SK-N-SH (cell line): ENCODE data around the gene GPR148. TPM values are rescaled to one million over a fixed set of nuclear protein-coding genes. Genes with fewer than 3 reads are reported as not detected.

Source experiments
- CTCF ChIA-PET: fragments of 300-600, 350-600 bp; formaldehyde crosslinking; extraction: SDS; loops from one replicate; lab custom pipeline; 2021; lab: Yijun Ruan, JAX
- POLR2A ChIA-PET: fragments of 350-600 bp; sonication (Branson Sonifier 250); formaldehyde crosslinking; extraction: SDS; loops from one replicate; lab custom pipeline; 2020; ENCODE audit warnings: antibody characterized with exemption, inconsistent platforms; lab: Yijun Ruan, JAX
- DNase-seq: peaks from one replicate; pipeline ENCODE4 v3.0.0; 2012
- H2AFZ ChIP-seq: fragments of 200-600 bp; sonication (generic); 2 replicates; pipeline ENCODE4 v1.8.1; 2016; ENCODE audit warnings: antibody characterized with exemption, mild to moderate bottlenecking, low read depth
- H3F3A ChIP-seq: fragments of 200-600 bp; sonication (generic); replicated peaks from 2 replicates; pipeline ENCODE3; 2016; ENCODE audit warnings: antibody characterized with exemption, mild to moderate bottlenecking; ENCODE audit not compliant: insufficient read depth
- H3K27ac ChIP-seq, 2 experiments: fragments of 200-500 bp in 1 of 2; fragments of 200-600 bp in 1 of 2; sonication (Bioruptor generic) in 1 of 2; sonication (generic), shearing (Covaris generic) in 1 of 2; 2 replicates each; pipeline versions ENCODE4 v1.5.1 to v1.6.1; 2014 to 2016; ENCODE audit warnings: low read depth in 2 of 2, inconsistent platforms in 1 of 2, low read length in 1 of 2, mild to moderate bottlenecking in 1 of 2, mixed read lengths in 1 of 2
- H3K27me3 ChIP-seq: fragments of 200-600 bp; sonication (generic), shearing (Covaris generic); 2 replicates; pipeline ENCODE4 v1.6.1; 2016; ENCODE audit warnings: mixed run types; ENCODE audit not compliant: insufficient read depth
- H3K36me3 ChIP-seq, 2 experiments: fragments of 200-500 bp in 1 of 2; fragments of 200-600 bp in 1 of 2; sonication (Bioruptor generic) in 1 of 2; sonication (generic) in 1 of 2; replicated peaks in 1 of 2; 2 replicates each; pipeline versions ENCODE3 to v1.5.1; 2014 to 2016; ENCODE audit warnings: low read length in 1 of 2, mild to moderate bottlenecking in 1 of 2; ENCODE audit not compliant: insufficient read depth in 2 of 2, control insufficient read depth in 1 of 2
- H3K4me1 ChIP-seq, 2 experiments: fragments of 200-500 bp in 1 of 2; fragments of 200-600 bp in 1 of 2; sonication (Bioruptor generic) in 1 of 2; sonication (generic), shearing (Covaris generic) in 1 of 2; 2 replicates each; pipeline versions ENCODE4 v1.5.1 to v1.6.1; 2014 to 2016; ENCODE audit warnings: low read depth in 1 of 2, low read length in 1 of 2, mixed run types in 1 of 2; ENCODE audit not compliant: insufficient read depth in 2 of 2, control insufficient read depth in 1 of 2
- H3K4me2 ChIP-seq: fragments of 200-600 bp; sonication (generic), shearing (Covaris generic); 2 replicates; pipeline ENCODE4 v1.6.1; 2017; ENCODE audit warnings: mixed run types
- H3K4me3 ChIP-seq, 2 experiments: fragments of 200-500 bp in 1 of 2; fragments of 200-600 bp in 1 of 2; sonication (Bioruptor generic) in 1 of 2; sonication (generic), shearing (Covaris generic) in 1 of 2; 2 replicates each; pipeline versions ENCODE4 v1.5.1 to v1.8.1; 2014 to 2016; ENCODE audit warnings: low read depth in 2 of 2, inconsistent platforms in 1 of 2, low read length in 1 of 2, mild to moderate bottlenecking in 1 of 2, mixed read lengths in 1 of 2, moderate library complexity in 1 of 2
- H3K79me2 ChIP-seq: fragments of 200-600 bp; sonication (generic); 2 replicates; pipeline ENCODE4 v1.8.1; 2017; ENCODE audit warnings: mild to moderate bottlenecking; ENCODE audit not compliant: insufficient read depth
- H3K9ac ChIP-seq: fragments of 200-600 bp; sonication (generic); 2 replicates; pipeline ENCODE4 v1.6.1; 2017; ENCODE audit warnings: mixed run types
- H3K9me2 ChIP-seq: fragments of 200-600 bp; sonication (generic); 2 replicates; pipeline ENCODE4 v1.6.1; 2017; ENCODE audit warnings: mixed run types
- H3K9me3 ChIP-seq: fragments of 200-600 bp; sonication (generic); 2 replicates; pipeline ENCODE4 v1.6.1; 2017; ENCODE audit warnings: mixed run types, mild to moderate bottlenecking, moderate library complexity
- H4K20me1 ChIP-seq: fragments of 200-600 bp; sonication (generic); 2 replicates; pipeline ENCODE4 v1.6.1; 2017; ENCODE audit warnings: mild to moderate bottlenecking, mixed run types; ENCODE audit not compliant: insufficient read depth
- CHD2 ChIP-seq: fragments of 150-350 bp; IDR thresholded peaks from 2 replicates; pipeline ENCODE4 v1.6.1; 2018; ENCODE audit warnings: low read length; ENCODE audit not compliant: partially characterized antibody
- FOXJ3 ChIP-seq: sonication (generic); formaldehyde crosslinking; IDR thresholded peaks from 2 replicates; pipeline ENCODE4 v1.5.1; 2020; ENCODE audit warnings: mild to moderate bottlenecking, missing genetic modification reagents
- MEF2A ChIP-seq: IDR thresholded peaks from 2 replicates; pipeline ENCODE4 v1.4.0; 2012; ENCODE audit warnings: low read depth, borderline replicate concordance
- NFIC ChIP-seq: IDR thresholded peaks from 2 replicates; pipeline ENCODE4 v1.4.0; 2012; ENCODE audit warnings: borderline replicate concordance
- RAD21 ChIP-seq: IDR thresholded peaks from 2 replicates; pipeline ENCODE4 v1.6.1; 2012; ENCODE audit warnings: mild to moderate bottlenecking, low read length
- RCOR1 ChIP-seq: fragments of 150-350 bp; IDR thresholded peaks from 2 replicates; pipeline ENCODE4 v1.6.1; 2017; ENCODE audit warnings: antibody characterized with exemption, low read length
- RFX5 ChIP-seq: IDR thresholded peaks from 2 replicates; pipeline ENCODE4 v1.6.1; 2012; ENCODE audit warnings: mild to moderate bottlenecking, improper control_type of control experiment, low read length
- SMC3 ChIP-seq: IDR thresholded peaks from 2 replicates; pipeline ENCODE4 v1.6.1; 2012; ENCODE audit warnings: low read depth, low read length, improper control_type of control experiment
- TAF1 ChIP-seq: IDR thresholded peaks from 2 replicates; pipeline ENCODE4 v1.6.1; 2012; ENCODE audit warnings: low read depth, mild to moderate bottlenecking, low read length, moderate library complexity, borderline replicate concordance
- TCF12 ChIP-seq: IDR thresholded peaks from 2 replicates; pipeline ENCODE4 v1.4.0; 2012
- TEAD4 ChIP-seq: IDR thresholded peaks from 2 replicates; pipeline ENCODE4 v1.4.0; 2012; ENCODE audit warnings: mild to moderate bottlenecking, borderline replicate concordance; ENCODE audit not compliant: insufficient read depth
- WGBS: methylation state at CpG from one replicate; pipeline ENCODE4 v1.1.6; 2017; ENCODE audit warnings: low lambda C conversion rate; 5-methylcytosine and 5-hydroxymethylcytosine counted together
- polyA plus RNA-seq, 3 experiments: library from polyadenylated mRNA; depleted of rRNA; stranded (reverse); fragments of >200 nt; gene quantifications; 2 replicates each; pipeline ENCODE4 v1.2.3, GENCODE V29; 2012
- TF ChIP-seq, protein P1 (sequence below): fragments of 150-350 bp; IDR thresholded peaks from 2 replicates; pipeline ENCODE4 v1.6.1; 2017; ENCODE audit warnings: antibody characterized with exemption, low read length, low read depth, borderline replicate concordance
- TF ChIP-seq, protein P2 (sequence below): IDR thresholded peaks from 2 replicates; pipeline ENCODE4 v1.4.0; 2012; ENCODE audit warnings: low read depth
- TF ChIP-seq, protein P3 (sequence below): IDR thresholded peaks from 2 replicates; pipeline ENCODE4 v1.4.0; 2012; ENCODE audit warnings: low read depth, borderline replicate concordance
- TF ChIP-seq, protein P4 (sequence below): IDR thresholded peaks from 2 replicates; pipeline ENCODE4 v1.6.1; 2012; ENCODE audit warnings: mild to moderate bottlenecking, low read depth, low read length, moderate library complexity

GPR148 gene
- polyA plus RNA-seq, 1 of the 3 experiments (the other 2 are of a cell fraction): not detected

DNA sequence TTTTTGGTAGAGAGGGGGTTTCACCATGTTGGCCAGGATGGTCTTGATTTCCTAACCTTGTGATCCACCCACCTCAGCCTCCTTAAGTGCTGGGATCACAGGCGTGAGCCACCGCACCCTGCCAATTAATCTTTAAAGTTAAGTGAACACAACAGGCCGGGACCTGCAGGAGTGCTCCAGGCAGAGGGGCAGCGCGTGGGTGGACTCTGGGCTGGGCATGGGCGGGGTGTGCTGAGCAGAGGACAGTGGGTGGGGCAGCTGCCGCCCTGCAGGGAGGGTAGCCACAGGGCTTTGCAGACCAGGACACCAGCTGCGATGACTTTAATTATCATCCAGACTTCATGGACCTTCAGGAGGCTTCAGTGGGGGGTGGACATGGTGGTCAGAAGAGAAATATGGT is 8.8 kb upstream of the GPR148 start:
- WGBS: 58% methylated on average over 8 of the region's 8 CpGs
- Histone ChIP-seq H2AFZ (no peak overlapping the region), H3K9me2 (no peaks in the 10 kb centered on the region), H3K9ac (no peak overlapping the region), H3K27ac (no peak overlapping the region), H3F3A (no peaks in the 10 kb centered on the region), H3K36me3 (no peaks in the 10 kb centered on the region), H3K4me1 (no peaks in the 10 kb centered on the region; a peak in 1 of 4 replicates), H3K9me3 (no peaks in the 10 kb centered on the region), H4K20me1 (no peaks in the 10 kb centered on the region), H3K4me3 (no peak overlapping the region), H3K79me2 (no peaks in the 10 kb centered on the region), H3K27me3 (no peaks in the 10 kb centered on the region), H3K4me2 (no peak overlapping the region)
- DNase-seq: no peak
- TF ChIP-seq TCF12 (no peak), FOXJ3 (CRISPR knock-in tag) (no peak), SMC3 (no peak), MEF2A (no peak), RFX5 (no peak), TEAD4 (no peak)
- TF ChIP-seq, protein P1, sequence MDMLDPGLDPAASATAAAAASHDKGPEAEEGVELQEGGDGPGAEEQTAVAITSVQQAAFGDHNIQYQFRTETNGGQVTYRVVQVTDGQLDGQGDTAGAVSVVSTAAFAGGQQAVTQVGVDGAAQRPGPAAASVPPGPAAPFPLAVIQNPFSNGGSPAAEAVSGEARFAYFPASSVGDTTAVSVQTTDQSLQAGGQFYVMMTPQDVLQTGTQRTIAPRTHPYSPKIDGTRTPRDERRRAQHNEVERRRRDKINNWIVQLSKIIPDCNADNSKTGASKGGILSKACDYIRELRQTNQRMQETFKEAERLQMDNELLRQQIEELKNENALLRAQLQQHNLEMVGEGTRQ: no peak
- TF ChIP-seq, protein P2, sequence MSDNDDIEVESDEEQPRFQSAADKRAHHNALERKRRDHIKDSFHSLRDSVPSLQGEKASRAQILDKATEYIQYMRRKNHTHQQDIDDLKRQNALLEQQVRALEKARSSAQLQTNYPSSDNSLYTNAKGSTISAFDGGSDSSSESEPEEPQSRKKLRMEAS: no peak
- POLR2A ChIA-PET: no interaction called here
- CTCF ChIA-PET: no interaction called here

DNA sequence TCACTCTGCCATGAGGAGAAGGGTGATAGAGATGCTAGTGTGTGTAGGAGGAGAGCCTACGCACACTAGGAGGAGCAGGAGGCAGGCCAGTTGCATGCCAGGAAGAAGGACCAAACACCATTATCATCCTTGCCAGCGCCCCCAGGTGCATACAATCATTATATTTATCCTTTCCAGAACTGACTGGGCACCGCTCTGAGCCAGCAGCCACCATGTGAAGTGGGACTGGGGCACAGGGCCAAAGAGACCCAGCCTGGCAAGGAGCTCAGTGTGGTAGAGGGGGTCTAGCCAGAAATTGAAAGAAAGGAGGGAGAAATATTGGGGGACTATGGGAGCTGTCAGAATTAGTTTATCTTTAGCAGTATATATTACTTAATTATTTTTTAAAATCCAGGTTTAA is 8.3 kb upstream of the GPR148 start:
- no peak overlapping the region for H3K4me3 ChIP-seq
- no peak for TF ChIP-seq TAF1
- TF ChIP-seq TEAD4: no peak
- TF ChIP-seq, all 33 proteins: peak for 0
- no peaks in the 10 kb centered on the region for H3K79me2 ChIP-seq
- H3K4me1 ChIP-seq: no peaks in the 10 kb centered on the region; a peak in 1 of 4 replicates
- ChIA-PET POLR2A (no interaction called here), CTCF (no interaction called here)
- H2AFZ ChIP-seq: no peak overlapping the region
- H3K9me2 ChIP-seq: no peaks in the 10 kb centered on the region
- H3K4me2 ChIP-seq: no peak overlapping the region
- 38% methylated on average over 3 of the region's 3 CpGs for WGBS
- H3K27me3 ChIP-seq: no peaks in the 10 kb centered on the region
- no peaks in the 10 kb centered on the region for H3K36me3 ChIP-seq
- no peak overlapping the region for H3K9ac ChIP-seq
- no peak overlapping the region for H3K27ac ChIP-seq
- no peak for DNase-seq
- no peaks in the 10 kb centered on the region for H3K9me3 ChIP-seq
- H3F3A ChIP-seq: no peaks in the 10 kb centered on the region
- no peaks in the 10 kb centered on the region for H4K20me1 ChIP-seq

DNA sequence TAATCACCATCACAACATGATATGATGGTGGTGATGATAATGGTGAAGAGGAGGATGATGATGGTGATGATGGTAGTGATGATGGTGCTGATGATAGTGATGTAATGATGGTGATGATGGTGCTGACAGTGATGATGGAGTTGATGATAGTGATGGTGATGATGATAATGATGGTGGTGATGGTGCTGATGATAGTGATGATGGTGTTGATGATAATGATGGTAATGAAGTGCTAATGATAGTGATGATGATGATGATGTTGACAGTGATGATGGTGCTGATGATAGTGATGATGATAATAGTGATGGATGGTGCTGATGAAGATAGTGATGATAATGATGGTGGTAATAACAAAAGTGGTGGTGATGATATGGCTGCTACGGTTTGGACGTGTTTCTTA is 4.4 kb upstream of the GPR148 start:
- 56% methylated on average over 2 of the region's 2 CpGs for WGBS
- CTCF ChIA-PET: no interaction called here
- TF ChIP-seq, protein P3, sequence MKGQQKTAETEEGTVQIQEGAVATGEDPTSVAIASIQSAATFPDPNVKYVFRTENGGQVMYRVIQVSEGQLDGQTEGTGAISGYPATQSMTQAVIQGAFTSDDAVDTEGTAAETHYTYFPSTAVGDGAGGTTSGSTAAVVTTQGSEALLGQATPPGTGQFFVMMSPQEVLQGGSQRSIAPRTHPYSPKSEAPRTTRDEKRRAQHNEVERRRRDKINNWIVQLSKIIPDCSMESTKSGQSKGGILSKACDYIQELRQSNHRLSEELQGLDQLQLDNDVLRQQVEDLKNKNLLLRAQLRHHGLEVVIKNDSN: no peak
- TF ChIP-seq RCOR1 (no peak), CHD2 (no peak), SMC3 (no peak), RAD21 (no peak), NFIC (no peak), TAF1 (no peak)
- TF ChIP-seq, protein P4, sequence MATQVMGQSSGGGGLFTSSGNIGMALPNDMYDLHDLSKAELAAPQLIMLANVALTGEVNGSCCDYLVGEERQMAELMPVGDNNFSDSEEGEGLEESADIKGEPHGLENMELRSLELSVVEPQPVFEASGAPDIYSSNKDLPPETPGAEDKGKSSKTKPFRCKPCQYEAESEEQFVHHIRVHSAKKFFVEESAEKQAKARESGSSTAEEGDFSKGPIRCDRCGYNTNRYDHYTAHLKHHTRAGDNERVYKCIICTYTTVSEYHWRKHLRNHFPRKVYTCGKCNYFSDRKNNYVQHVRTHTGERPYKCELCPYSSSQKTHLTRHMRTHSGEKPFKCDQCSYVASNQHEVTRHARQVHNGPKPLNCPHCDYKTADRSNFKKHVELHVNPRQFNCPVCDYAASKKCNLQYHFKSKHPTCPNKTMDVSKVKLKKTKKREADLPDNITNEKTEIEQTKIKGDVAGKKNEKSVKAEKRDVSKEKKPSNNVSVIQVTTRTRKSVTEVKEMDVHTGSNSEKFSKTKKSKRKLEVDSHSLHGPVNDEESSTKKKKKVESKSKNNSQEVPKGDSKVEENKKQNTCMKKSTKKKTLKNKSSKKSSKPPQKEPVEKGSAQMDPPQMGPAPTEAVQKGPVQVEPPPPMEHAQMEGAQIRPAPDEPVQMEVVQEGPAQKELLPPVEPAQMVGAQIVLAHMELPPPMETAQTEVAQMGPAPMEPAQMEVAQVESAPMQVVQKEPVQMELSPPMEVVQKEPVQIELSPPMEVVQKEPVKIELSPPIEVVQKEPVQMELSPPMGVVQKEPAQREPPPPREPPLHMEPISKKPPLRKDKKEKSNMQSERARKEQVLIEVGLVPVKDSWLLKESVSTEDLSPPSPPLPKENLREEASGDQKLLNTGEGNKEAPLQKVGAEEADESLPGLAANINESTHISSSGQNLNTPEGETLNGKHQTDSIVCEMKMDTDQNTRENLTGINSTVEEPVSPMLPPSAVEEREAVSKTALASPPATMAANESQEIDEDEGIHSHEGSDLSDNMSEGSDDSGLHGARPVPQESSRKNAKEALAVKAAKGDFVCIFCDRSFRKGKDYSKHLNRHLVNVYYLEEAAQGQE: no peak
- TF ChIP-seq, protein P1: no peak

More for the DNA sequence above, 4.4 kb upstream of the GPR148 start:
- Histone ChIP-seq H3K9ac (no peak overlapping the region), H3K27me3 (no peaks in the 10 kb centered on the region), H3K4me2 (no peak overlapping the region), H3K4me3 (no peak overlapping the region), H3K9me3 (no peaks in the 10 kb centered on the region), H3K9me2 (no peaks in the 10 kb centered on the region), H4K20me1 (no peaks in the 10 kb centered on the region), H3K36me3 (no peaks in the 10 kb centered on the region), H3K27ac (no peak overlapping the region), H3F3A (no peaks in the 10 kb centered on the region), H3K79me2 (no peaks in the 10 kb centered on the region), H2AFZ (no peak overlapping the region), H3K4me1 (peaks cover 0 to 25% of the 10 kb centered on the region in 2 experiments; a peak in 2 of 4 replicates)
- POLR2A ChIA-PET: no interaction called here
- no peak for DNase-seq
